ENCODE results near the gene PACSIN1.

Gene PACSIN1

DNA sequence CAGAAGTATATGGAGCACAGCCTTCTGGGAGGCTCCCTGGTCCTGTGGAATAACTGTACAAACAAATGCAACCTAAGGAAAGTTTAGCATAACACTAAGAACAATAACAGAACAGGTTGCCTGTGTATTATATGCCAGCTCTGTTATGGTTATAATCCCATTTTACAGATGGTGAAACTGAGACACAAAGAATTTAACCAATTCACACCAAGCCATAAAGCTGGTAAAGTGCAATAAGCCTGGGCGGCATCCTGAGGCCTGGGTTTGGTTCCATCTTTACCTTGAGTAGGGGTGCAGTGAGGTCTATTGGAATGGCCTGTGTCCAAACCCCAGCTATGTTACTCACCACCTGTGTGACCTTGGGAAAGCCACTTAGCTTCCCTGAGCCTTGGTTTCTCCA is 14.7 kb upstream of the PACSIN1 start:
- Mint-ChIP-seq H3K4me3 (no peak overlapping the region), H3K27ac (no peak overlapping the region), H3K4me1 (peaks cover 20% of the 10 kb centered on the region), H3K27me3 (ENCODE audit: low read depth, poor library complexity) (peaks cover 14% of the 10 kb centered on the region), H3K36me3 (ENCODE audit: low read depth) (peaks cover 4% of the 10 kb centered on the region), H3K9me3 (peaks cover 8% of the 10 kb centered on the region)
- DNase-seq = no peak
- no peak for TF ChIP-seq CTCF (IDR thresholded peaks at IDR 0.05)

GRCh38 chr6:34455831-34456230 is 10.0 kb upstream of the PACSIN1 start:
- Mint-ChIP-seq H3K4me3 (no peak overlapping the region), H3K4me1 (peaks cover 16% of the 10 kb centered on the region), H3K9me3 (peaks cover 8% of the 10 kb centered on the region), H3K36me3 (ENCODE audit: low read depth) (peaks cover 4% of the 10 kb centered on the region), H3K27ac (no peak overlapping the region), H3K27me3 (ENCODE audit: low read depth, poor library complexity) (peaks cover 14% of the 10 kb centered on the region)
- no peak for DNase-seq
- no peak for TF ChIP-seq CTCF (IDR thresholded peaks at IDR 0.05)

DNA sequence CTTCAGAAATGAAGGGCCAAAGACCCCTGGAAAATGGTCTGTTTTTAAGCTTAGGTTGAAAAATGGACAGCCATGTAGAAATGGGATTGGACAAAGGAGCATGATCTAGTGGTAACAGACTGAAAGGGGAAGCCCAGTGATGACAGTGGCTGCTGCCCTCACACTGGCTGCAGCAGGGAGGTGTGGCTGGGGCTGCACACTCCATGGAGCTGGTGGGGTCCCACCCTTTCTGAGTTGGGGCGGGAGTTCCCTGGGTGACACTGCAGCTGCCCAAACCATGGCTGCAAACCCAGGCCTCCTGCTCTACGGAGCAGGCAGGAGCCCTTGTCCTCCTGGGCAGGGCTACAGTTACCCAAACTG is 8.5 kb upstream of the PACSIN1 start:
- no peak overlapping the region for H3K4me3 Mint-ChIP-seq
- H3K36me3 Mint-ChIP-seq (ENCODE audit: low read depth) = no peaks in the 10 kb centered on the region
- DNase-seq = no peak
- no peak for TF ChIP-seq CTCF (IDR thresholded peaks at IDR 0.05)
- H3K27ac Mint-ChIP-seq = no peak overlapping the region
- peaks cover 25% of the 10 kb centered on the region for H3K4me1 Mint-ChIP-seq
- H3K27me3 Mint-ChIP-seq (ENCODE audit: low read depth, poor library complexity) = peaks cover 13% of the 10 kb centered on the region
- no peaks in the 10 kb centered on the region for H3K9me3 Mint-ChIP-seq

- H3K36me3 Mint-ChIP-seq (ENCODE audit: low read depth) = no peaks in the 10 kb centered on the region
- no peak for TF ChIP-seq CTCF (IDR thresholded peaks at IDR 0.05)
Measured at GRCh38 chr6:34457742-34458735, 7.8 kb upstream of the PACSIN1 start.

DNA sequence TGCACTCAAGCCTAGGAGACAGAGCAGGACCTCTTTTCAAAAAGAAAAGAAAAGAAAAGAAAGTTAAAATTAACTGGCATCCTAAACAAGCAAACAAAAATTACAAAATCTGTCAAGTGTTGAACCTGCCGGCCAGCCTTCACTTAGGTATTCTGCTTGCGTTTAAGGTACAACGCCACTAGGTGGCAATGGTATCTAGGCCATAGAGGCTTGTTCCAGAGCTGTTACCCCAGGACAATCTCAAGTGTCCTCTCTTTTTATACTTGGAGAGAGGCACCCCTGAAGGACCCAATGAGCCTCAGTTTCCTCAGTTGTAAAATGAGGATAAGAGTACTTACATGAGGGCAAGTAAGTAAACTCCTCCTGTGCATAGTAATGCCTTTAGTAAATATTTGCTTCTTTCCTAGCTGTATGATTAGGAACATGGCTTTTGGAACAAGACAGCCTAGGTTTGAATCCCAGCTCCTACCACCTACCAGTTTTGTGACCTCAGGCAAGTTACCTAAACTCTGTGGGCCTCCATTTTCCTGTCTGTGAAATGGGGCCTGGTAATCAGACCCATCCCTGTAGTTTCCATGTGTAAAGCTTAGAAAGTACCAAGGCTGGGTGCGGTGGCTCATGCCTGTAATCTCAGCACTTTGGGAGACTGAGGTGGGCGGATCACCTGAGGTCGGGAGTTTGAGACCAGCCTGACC is 5.8 kb upstream of the PACSIN1 start:
- H3K4me1 Mint-ChIP-seq = peaks cover 38% of the 10 kb centered on the region
- DNase-seq = peak; percentile 51
- no peaks in the 10 kb centered on the region for H3K36me3 Mint-ChIP-seq (ENCODE audit: low read depth)
- peak; percentile 76 for TF ChIP-seq CTCF (IDR thresholded peaks at IDR 0.05)
- H3K27me3 Mint-ChIP-seq (ENCODE audit: low read depth, poor library complexity) = peaks cover 31% of the 10 kb centered on the region
- no peaks in the 10 kb centered on the region for H3K9me3 Mint-ChIP-seq
- no peak overlapping the region for H3K4me3 Mint-ChIP-seq
- no peak overlapping the region for H3K27ac Mint-ChIP-seq

More at GRCh38 chr6:34457742-34458735, 7.8 kb upstream of the PACSIN1 start:
- H3K27ac Mint-ChIP-seq = peak overlapping the region; percentile 84
- peak; percentile 36 for DNase-seq
- peaks cover 31% of the 10 kb centered on the region for H3K4me1 Mint-ChIP-seq
- H3K4me3 Mint-ChIP-seq = no peak overlapping the region
- H3K27me3 Mint-ChIP-seq (ENCODE audit: low read depth, poor library complexity) = peaks cover 16% of the 10 kb centered on the region
- H3K9me3 Mint-ChIP-seq = no peaks in the 10 kb centered on the region

Data from nephron progenitor cell (in vitro differentiated cells).